IMR-90 (cell line): ENCODE results near the gene PDCD1LG2. TPM values are rescaled to one million over a fixed set of nuclear protein-coding genes. Genes with fewer than 3 reads are reported as not detected.
A peak's percentile ranks its signal among the peaks of the same experiment; 100 is the strongest.

Experiments used
- ATAC-seq: fragments of 200-7000 bp; cut with Tn5 transposase; 2 replicates; pipeline ENCODE4 v1.9.1; 2020; ENCODE audit warnings: low read depth, mild to moderate bottlenecking, moderate library complexity
- BruUV-seq: library from RNA; stranded (reverse); fragments of 400-500 nt; replicated peaks from 2 replicates; lab custom pipeline; 2021; lab: Mats Ljungman, UMichigan
- CTCF ChIA-PET: fragments of 300-600 bp; formaldehyde crosslinking; extraction: SDS; loops from one replicate; lab custom pipeline; 2021; ENCODE audit warnings: antibody characterized with exemption; lab: Yijun Ruan, JAX
- POLR2A ChIA-PET: fragments of 300-600 bp; sonication (Branson Sonifier 250); formaldehyde crosslinking; loops from one replicate; lab custom pipeline; 2022; ENCODE audit warnings: antibody characterized with exemption; ENCODE audit not compliant: unreplicated experiment; lab: Charles Lee
- DNase-seq: peaks from one replicate; pipeline ENCODE4 v3.0.0; 2013
- H2AFZ ChIP-seq: replicated peaks from 2 replicates; pipeline ENCODE3; 2013; ENCODE audit warnings: low read length, mild to moderate bottlenecking; ENCODE audit not compliant: poor library complexity
- H2AK5ac ChIP-seq: 2 replicates; pipeline ENCODE4 v1.6.1; 2013; ENCODE audit warnings: low read depth, low read length, inconsistent platforms
- H2AK9ac ChIP-seq: replicated peaks from 2 replicates; pipeline ENCODE3; 2013; ENCODE audit warnings: mild to moderate bottlenecking, low read depth, low read length, moderate library complexity; ENCODE audit not compliant: poor library complexity
- H2BK120ac ChIP-seq: 2 replicates; pipeline ENCODE4 v1.6.1; 2013; ENCODE audit warnings: low read depth, low read length, inconsistent platforms
- H2BK15ac ChIP-seq: 3 replicates; pipeline ENCODE4 v1.6.1; 2013; ENCODE audit warnings: low read depth, low read length, inconsistent platforms
- H2BK20ac ChIP-seq: 2 replicates; pipeline ENCODE4 v1.6.1; 2013; ENCODE audit warnings: low read depth, mild to moderate bottlenecking, inconsistent platforms, low read length, moderate library complexity
- H2BK5ac ChIP-seq: 2 replicates; pipeline ENCODE4 v1.6.1; 2013; ENCODE audit warnings: mild to moderate bottlenecking, low read depth, low read length, inconsistent platforms; ENCODE audit not compliant: poor library complexity, severe bottlenecking
- H3K14ac ChIP-seq: replicated peaks from 2 replicates; pipeline ENCODE4 v1.6.1; 2013; ENCODE audit warnings: low read depth, low read length, inconsistent platforms
- H3K18ac ChIP-seq: 2 replicates; pipeline ENCODE4 v1.6.1; 2013; ENCODE audit warnings: low read depth, low read length, control low read depth
- H3K23ac ChIP-seq: 2 replicates; pipeline ENCODE4 v1.6.1; 2013; ENCODE audit warnings: low read depth, low read length, inconsistent platforms
- H3K27ac ChIP-seq: 2 replicates; pipeline ENCODE4 v1.5.1; 2013; ENCODE audit warnings: mild to moderate bottlenecking, control low read depth, low read length; ENCODE audit not compliant: insufficient read depth
- H3K27me3 ChIP-seq: 2 replicates; pipeline ENCODE4 v1.6.1; 2013; ENCODE audit warnings: low read length; ENCODE audit not compliant: control insufficient read depth, insufficient read depth
- H3K36me3 ChIP-seq: 2 replicates; pipeline ENCODE4 v1.6.1; 2013; ENCODE audit warnings: low read length, mixed read lengths; ENCODE audit not compliant: control insufficient read depth, insufficient read depth
- H3K4ac ChIP-seq: 2 replicates; pipeline ENCODE4 v1.6.1; 2013; ENCODE audit warnings: low read depth, low read length, inconsistent platforms
- H3K4me1 ChIP-seq: 2 replicates; pipeline ENCODE4 v1.6.1; 2013; ENCODE audit warnings: low read length, mixed read lengths; ENCODE audit not compliant: control insufficient read depth, insufficient read depth
- H3K4me2 ChIP-seq: 2 replicates; pipeline ENCODE4 v1.6.1; 2013; ENCODE audit warnings: low read depth, mild to moderate bottlenecking, control low read depth, low read length, moderate library complexity
- H3K4me3 ChIP-seq: 2 replicates; pipeline ENCODE4 v1.5.1; 2013; ENCODE audit warnings: low read depth, mild to moderate bottlenecking, control low read depth, low read length, moderate library complexity; ENCODE audit not compliant: insufficient read depth
- H3K56ac ChIP-seq: 2 replicates; pipeline ENCODE4 v1.6.1; 2013; ENCODE audit warnings: low read length, inconsistent platforms; ENCODE audit not compliant: insufficient read depth; ENCODE audit errors: extremely low read depth
- H3K79me1 ChIP-seq, 2 experiments: 2 replicates each; pipeline ENCODE4 v1.6.1; 2013; ENCODE audit warnings: low read length in 2 of 2, inconsistent platforms in 1 of 2, low read depth in 1 of 2
- H3K9ac ChIP-seq: 2 replicates; pipeline ENCODE4 v1.6.1; 2013; ENCODE audit warnings: low read depth, low read length, control low read depth
- H3K9me1 ChIP-seq: 2 replicates; pipeline ENCODE4 v1.6.1; 2013; ENCODE audit warnings: low read length, inconsistent platforms; ENCODE audit not compliant: insufficient read depth
- H3K9me3 ChIP-seq: 2 replicates; pipeline ENCODE4 v1.6.1; 2013; ENCODE audit warnings: low read length; ENCODE audit not compliant: control insufficient read depth, insufficient read depth
- H4K20me1 ChIP-seq: 2 replicates; pipeline ENCODE4 v1.6.1; 2013; ENCODE audit warnings: low read length, inconsistent platforms; ENCODE audit not compliant: insufficient read depth
- H4K5ac ChIP-seq: 2 replicates; pipeline ENCODE4 v1.6.1; 2013; ENCODE audit warnings: mild to moderate bottlenecking, low read depth, low read length, control low read depth
- H4K8ac ChIP-seq, 2 experiments: 2 replicates each; pipeline ENCODE4 v1.6.1; 2013; ENCODE audit warnings: low read depth in 2 of 2, low read length in 2 of 2, control low read depth in 1 of 2, inconsistent platforms in 1 of 2
- H4K91ac ChIP-seq: 2 replicates; pipeline ENCODE4 v1.6.1; 2013; ENCODE audit warnings: low read depth, low read length, inconsistent platforms; ENCODE audit not compliant: insufficient read depth
- BHLHE40 ChIP-seq: fragments of 150-350 bp; IDR thresholded peaks from 2 replicates; pipeline ENCODE4 v1.6.1; 2016; ENCODE audit warnings: mild to moderate bottlenecking, low read depth, low read length
- POLR2A ChIP-seq: IDR thresholded peaks from 2 replicates; pipeline ENCODE4 v1.6.1; 2012; ENCODE audit warnings: mild to moderate bottlenecking, low read depth, low read length
- WGBS, 2 experiments: methylation state at CpG; one replicate each; pipeline versions ENCODE4 v1.1.5 to v1.1.7; 2013; ENCODE audit warnings: missing lambda C conversion rate in 2 of 2; ENCODE audit not compliant: insufficient read length in 1 of 2; ENCODE audit errors: extremely low coverage in 2 of 2; 5-methylcytosine and 5-hydroxymethylcytosine counted together
- dilution Hi-C: fragments of 300-500 bp; cut with HindIII; formaldehyde crosslinking; loops from one replicate; pipeline ENCODE4 v1.14.3; 2018; ENCODE audit warnings: low sequenced_read_pairs; ENCODE audit not compliant: unreplicated experiment
- in situ Hi-C: fragments of 300-500 bp; cut with MboI; formaldehyde crosslinking; loops from 3 replicates; pipeline ENCODE4 v1.14.3; 2019; ENCODE audit warnings: low sequenced_read_pairs, inconsistent platforms, mixed read lengths
- intact Hi-C: fragments of 100-400 bp; cut with micrococcal nuclease; formaldehyde crosslinking; loops from 2 replicates; pipeline ENCODE4 v1.10.0; 2022
- polyA plus RNA-seq, 3 experiments: library from polyadenylated mRNA; depleted of rRNA; stranded (reverse); fragments of >200 nt; gene quantifications; 2 replicates each; pipeline ENCODE4 v1.2.3, GENCODE V29; 2012; ENCODE audit warnings: low replicate concordance in 1 of 3
- total RNA-seq: library from RNA; depleted of rRNA; stranded (reverse); fragments of >200 nt; gene quantifications from 2 replicates; pipeline ENCODE4 v1.2.3, GENCODE V29; 2012

The PDCD1LG2 gene
- total and polyA plus RNA-seq, 2 of the 4 experiments (the other 2 are of a cell fraction): 17.5 to 33.3 TPM

GRCh38 chr9:5479994-5480694 lies 30.2 kb upstream of the PDCD1LG2 start:
- H4K91ac ChIP-seq: no peak overlapping the region
- H3K9me1 ChIP-seq: no peaks in the 10 kb centered on the region; the same call in 1 of the 2 replicates
- dilution Hi-C loops: no loop called here
- no peak overlapping the region for H2AK9ac ChIP-seq
- H2BK120ac ChIP-seq: no peak overlapping the region
- no peaks in the 10 kb centered on the region for H3K27me3 ChIP-seq
- H2BK5ac ChIP-seq: peak overlapping the region; percentile 45
- H4K5ac ChIP-seq: no peak overlapping the region
- H2BK20ac ChIP-seq: no peak overlapping the region
- H3K4me3 ChIP-seq: no peak overlapping the region
- no peak overlapping the region for H2BK15ac ChIP-seq
- no peaks in the 10 kb centered on the region for H3K36me3 ChIP-seq
- DNase-seq (no peak), ATAC-seq (no peak)
- no peak overlapping the region for H3K27ac ChIP-seq
- ChIA-PET CTCF (interaction anchor here (0.9 to 1.1 kb wide), 2 partner anchors 110 to 353 kb away, joined by 3 read pairs; partner anchors contain the start of gene ERMP1), POLR2A (no interaction called here)
- no peak overlapping the region for H3K18ac ChIP-seq
- TF ChIP-seq BHLHE40 (no peak), POLR2A (no peak)
- no peak overlapping the region for H3K14ac ChIP-seq
- no CpG with 5 or more reads among the region's 3 CpGs for WGBS, 2 experiments
- no peak overlapping the region for H2AK5ac ChIP-seq
- no peak overlapping the region for H3K56ac ChIP-seq
- H2AFZ ChIP-seq: no peak overlapping the region
- intact Hi-C loops: no loop called here
- no peak overlapping the region for H3K4ac ChIP-seq
- H4K8ac ChIP-seq: no peak overlapping the region
- no peaks in the 10 kb centered on the region for H3K79me1 ChIP-seq
- H3K9me3 ChIP-seq: no peaks in the 10 kb centered on the region
- H3K9ac ChIP-seq: no peak overlapping the region
- no peak overlapping the region for H3K23ac ChIP-seq
- no peak overlapping the region for H3K4me2 ChIP-seq
- in situ Hi-C loops: no loop called here
- no TSS peak for BruUV-seq
- no peaks in the 10 kb centered on the region for H3K4me1 ChIP-seq
- no peaks in the 10 kb centered on the region for H4K20me1 ChIP-seq
